HCT116 (cell line): Measurements from ENCODE around the gene MEN1. TPM values are rescaled to one million over a fixed set of nuclear protein-coding genes. Genes with fewer than 3 reads are reported as not detected.

Source experiments
- ATAC-seq: fragments of 200-7000 bp; cut with Tn5 transposase; 2 replicates; pipeline ENCODE4 v1.9.1; 2020; ENCODE audit warnings: mild to moderate bottlenecking, moderate library complexity
- BruUV-seq: library from RNA; stranded (reverse); fragments of 400-500 nt; replicated peaks from 2 replicates; lab custom pipeline; 2021; lab: Mats Ljungman, UMichigan
- CTCF ChIA-PET: fragments of 300-600 bp; sonication (Branson Sonifier 250); formaldehyde crosslinking; loops from one replicate; lab custom pipeline; 2021; ENCODE audit warnings: antibody characterized with exemption; lab: Charles Lee
- POLR2A ChIA-PET: fragments of 300-600, 350-600 bp; sonication (Branson Sonifier 250); formaldehyde crosslinking; loops from one replicate; lab custom pipeline; 2021; ENCODE audit warnings: antibody characterized with exemption; lab: Charles Lee
- RAD21 ChIA-PET, 2 experiments: fragments of 300-600 bp; sonication (Branson Sonifier 250); formaldehyde crosslinking; loops; one replicate each; lab custom pipeline; 2023; ENCODE audit warnings: low total read pairs in 2 of 2; ENCODE audit not compliant: uncharacterized antibody in 2 of 2, unreplicated experiment in 2 of 2, low non-redundant PET in 1 of 2; lab: Charles Lee
- DNase-seq: peaks from one replicate; pipeline ENCODE4 v3.0.0-alpha.2; 2010; ENCODE audit warnings: low read depth, low spot score
- H2AFZ ChIP-seq: fragments of 200-600 bp; shearing (Covaris generic), sonication (generic); 2 replicates; pipeline ENCODE4 v1.6.1; 2017; ENCODE audit warnings: low read depth, mixed run types, mixed read lengths, antibody characterized with exemption, low read length; ENCODE audit not compliant: poor library complexity, severe bottlenecking
- H3K27ac ChIP-seq: 2 replicates; pipeline ENCODE4 v1.5.1; 2012; ENCODE audit warnings: low read depth, low read length
- H3K27me3 ChIP-seq: fragments of 200-600 bp; sonication (generic); 2 replicates; pipeline ENCODE4 v1.6.1; 2016; ENCODE audit warnings: mixed run types, low read length, mixed read lengths; ENCODE audit not compliant: insufficient read depth
- H3K36me3 ChIP-seq, 2 experiments: fragments of 200-500 bp in 1 of 2; fragments of 200-600 bp in 1 of 2; sonication (Bioruptor generic) in 1 of 2; sonication (generic) in 1 of 2; 2 replicates each; pipeline versions ENCODE4 v1.5.1 to v1.6.1; 2014 to 2016; ENCODE audit warnings: low read length in 2 of 2, inconsistent platforms in 1 of 2, mixed read lengths in 1 of 2, mixed run types in 1 of 2; ENCODE audit not compliant: insufficient read depth in 2 of 2, control insufficient read depth in 1 of 2
- H3K4me1 ChIP-seq, 2 experiments: fragments of 200-600 bp in 1 of 2; sonication (generic) in 1 of 2; 2 replicates each; pipeline versions ENCODE4 v1.5.1 to v1.6.1; 2012 to 2017; ENCODE audit warnings: low read length in 2 of 2, inconsistent platforms in 1 of 2, mild to moderate bottlenecking in 1 of 2, mixed read lengths in 1 of 2, mixed run types in 1 of 2, moderate library complexity in 1 of 2; ENCODE audit not compliant: insufficient read depth in 2 of 2, control insufficient read depth in 1 of 2
- H3K4me2 ChIP-seq: fragments of 200-600 bp; sonication (generic); 2 replicates; pipeline ENCODE4 v1.6.1; 2017; ENCODE audit warnings: mixed run types, low read length, mixed read lengths
- H3K4me3 ChIP-seq, 2 experiments: fragments of 200-600 bp in 1 of 2; sonication (generic) in 1 of 2; replicated peaks in 1 of 2; 2 replicates each; pipeline ENCODE4 v1.5.1; 2011 to 2016; ENCODE audit warnings: low read length in 2 of 2, control low read depth in 1 of 2, low read depth in 1 of 2, mild to moderate bottlenecking in 1 of 2, mixed read lengths in 1 of 2, mixed run types in 1 of 2
- H3K79me2 ChIP-seq: fragments of 200-600 bp; sonication (generic); 2 replicates; pipeline ENCODE4 v1.6.1; 2017; ENCODE audit warnings: mild to moderate bottlenecking, mixed run types, low read length, moderate library complexity, mixed read lengths; ENCODE audit not compliant: insufficient read depth
- H3K9ac ChIP-seq: fragments of 200-600 bp; sonication (generic); 2 replicates; pipeline ENCODE4 v1.6.1; 2016; ENCODE audit warnings: low read length, mixed read lengths
- H3K9me2 ChIP-seq: fragments of 200-600 bp; sonication (generic), shearing (Covaris generic); 2 replicates; pipeline ENCODE4 v1.6.1; 2017; ENCODE audit warnings: mixed run types, mild to moderate bottlenecking, moderate library complexity; ENCODE audit not compliant: insufficient read depth
- H3K9me3 ChIP-seq, 2 experiments: fragments of 200-500 bp in 1 of 2; fragments of 200-600 bp in 1 of 2; sonication (Bioruptor generic) in 1 of 2; sonication (generic) in 1 of 2; 2 replicates each; pipeline ENCODE4 v1.6.1; 2014 to 2017; ENCODE audit warnings: low read length in 2 of 2, mixed read lengths in 2 of 2, inconsistent platforms in 1 of 2, low read depth in 1 of 2, mild to moderate bottlenecking in 1 of 2, mixed run types in 1 of 2, moderate library complexity in 1 of 2; ENCODE audit not compliant: control insufficient read depth in 1 of 2, insufficient read depth in 1 of 2
- H4K20me1 ChIP-seq: fragments of 200-600 bp; sonication (generic), shearing (Covaris generic); 2 replicates; pipeline ENCODE4 v1.6.1; 2017; ENCODE audit warnings: mixed run types, mild to moderate bottlenecking, moderate library complexity; ENCODE audit not compliant: insufficient read depth
- ATF3 ChIP-seq: IDR thresholded peaks from 2 replicates; pipeline ENCODE4 v1.6.1; 2012
- CBX3 ChIP-seq: IDR thresholded peaks from 2 replicates; pipeline ENCODE4 v1.6.1; 2012; ENCODE audit warnings: low read depth
- CEBPB ChIP-seq: IDR thresholded peaks from 2 replicates; pipeline ENCODE4 v1.6.1; 2012; ENCODE audit warnings: low read depth
- CTCF ChIP-seq, 3 experiments: fragments of 200-600 bp in 1 of 3; sonication (generic) in 1 of 3; IDR thresholded peaks in 2 of 3; conservative IDR thresholded peaks in 1 of 3; 2 replicates each; pipeline ENCODE4 v1.5.1; 2012 to 2017; ENCODE audit warnings: low read depth in 2 of 3, low read length in 2 of 3, antibody characterized with exemption in 1 of 3, borderline replicate concordance in 1 of 3, control low read depth in 1 of 3, mild to moderate bottlenecking in 1 of 3, mixed read lengths in 1 of 3, mixed run types in 1 of 3, moderate library complexity in 1 of 3; ENCODE audit not compliant: insufficient read depth in 1 of 3
- EGR1 ChIP-seq: IDR thresholded peaks from 2 replicates; pipeline ENCODE4 v1.6.1; 2012; ENCODE audit warnings: low read depth
- ELF1 ChIP-seq: IDR thresholded peaks from 2 replicates; pipeline ENCODE4 v1.6.1; 2012; ENCODE audit warnings: low read depth, borderline replicate concordance
- EZH2 ChIP-seq: fragments of 200-600 bp; sonication (generic); IDR thresholded peaks from 2 replicates; pipeline ENCODE4 v1.6.1; 2017; ENCODE audit warnings: antibody characterized with exemption, mixed run types
- JUND ChIP-seq: IDR thresholded peaks from 2 replicates; pipeline ENCODE4 v1.6.1; 2012
- RAD21 ChIP-seq: IDR thresholded peaks from 2 replicates; pipeline ENCODE4 v1.6.1; 2012; ENCODE audit warnings: low read depth, mild to moderate bottlenecking
- REST ChIP-seq: IDR thresholded peaks from 2 replicates; pipeline ENCODE4 v1.6.1; 2012; ENCODE audit warnings: low read depth
- SIN3A ChIP-seq: IDR thresholded peaks from 2 replicates; pipeline ENCODE4 v1.6.1; 2012; ENCODE audit warnings: low read depth
- SP1 ChIP-seq: IDR thresholded peaks from 2 replicates; pipeline ENCODE4 v1.6.1; 2012; ENCODE audit warnings: low read depth
- SRF ChIP-seq: IDR thresholded peaks from 2 replicates; pipeline ENCODE4 v1.6.1; 2012; ENCODE audit warnings: low read depth
- TCF7L2 ChIP-seq: IDR thresholded peaks from 2 replicates; pipeline ENCODE4 v1.7.0; 2011; ENCODE audit warnings: borderline replicate concordance, inconsistent platforms; ENCODE audit not compliant: insufficient read depth, insufficient read length; ENCODE audit errors: extremely low read depth
- YY1 ChIP-seq: IDR thresholded peaks from 2 replicates; pipeline ENCODE4 v1.6.1; 2011; ENCODE audit warnings: low read length, low read depth, moderate library complexity, mild to moderate bottlenecking; ENCODE audit not compliant: insufficient replicate concordance; ENCODE audit errors: extremely low read depth
- ZBTB33 ChIP-seq: IDR thresholded peaks from 2 replicates; pipeline ENCODE4 v1.6.1; 2011; ENCODE audit warnings: mild to moderate bottlenecking, low read length, moderate library complexity; ENCODE audit not compliant: insufficient replicate concordance; ENCODE audit errors: extremely low read depth
- ZFX ChIP-seq: fragments of 450-650 bp; IDR thresholded peaks from 2 replicates; pipeline ENCODE4 v1.6.1; 2017
- ZNF274 ChIP-seq: fragments of 200-500 bp; sonication (Bioruptor generic); IDR thresholded peaks from 2 replicates; pipeline ENCODE4 v1.6.1; 2014; ENCODE audit warnings: mild to moderate bottlenecking, low read depth, low read length, inconsistent platforms
- intact Hi-C: fragments of 100-400 bp; cut with micrococcal nuclease; formaldehyde crosslinking; loops from 2 replicates; pipeline ENCODE4 v1.10.0; 2022
- total RNA-seq: library from RNA; stranded (reverse); gene quantifications from one replicate; pipeline ENCODE4 v1.2.1, GENCODE V29; 2021; ENCODE audit not compliant: unreplicated experiment
- TF ChIP-seq, protein P1 (sequence below): IDR thresholded peaks from 2 replicates; pipeline ENCODE4 v1.6.1; 2012

MEN1 gene
- total RNA-seq, 1 experiment from 2014 or later, result 62.1 TPM

DNA sequence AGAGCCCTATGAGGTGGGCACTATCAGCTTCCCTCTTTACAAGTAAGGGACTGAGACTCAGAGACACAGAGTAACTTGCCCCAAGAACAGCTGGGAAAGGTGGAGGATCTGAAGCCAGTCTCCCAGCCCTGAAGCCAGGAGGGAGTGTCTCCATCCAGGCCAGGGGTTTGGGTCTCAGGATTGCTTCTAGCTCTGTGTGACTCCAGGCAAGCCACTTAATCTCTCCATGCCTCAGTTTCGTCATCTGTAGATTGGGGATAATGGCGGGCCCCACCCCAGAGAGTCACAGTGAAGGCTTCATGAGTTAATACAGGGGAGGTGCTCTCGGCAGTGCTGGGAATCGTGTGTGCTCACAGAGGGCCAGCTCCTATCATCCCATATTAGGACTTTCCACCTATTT is 17.9 kb downstream of the MEN1 start (continued):
- TF ChIP-seq ZNF274, result no peak
- TF ChIP-seq ELF1, result no peak
- no peak for TF ChIP-seq CBX3
- TF ChIP-seq SIN3A, result no peak
- TF ChIP-seq JUND, result no peak
- TF ChIP-seq ATF3, result no peak
- no peak for TF ChIP-seq SRF
- no peak for TF ChIP-seq RAD21
- TF ChIP-seq CTCF (IDR thresholded peaks at IDR 0.05 in 2 of 3, conservative IDR thresholded peaks at IDR 0.05 in 1 of 3; ENCODE audit: borderline replicate concordance in 1 of 3, insufficient read depth in 1 of 3, low read depth in 2 of 3, low read length in 2 of 3), result no peak
- TF ChIP-seq YY1, result no peak
- TF ChIP-seq, all 23 proteins: peak for 0

GRCh38 chr11:64791781-64792291 is 18.5 kb downstream of the MEN1 start:
- RAD21 ChIA-PET, result no interaction called here
- no TSS peak for BruUV-seq
- CTCF ChIA-PET, result no interaction called here
- Histone ChIP-seq H3K9ac (no peak overlapping the region), H3K9me2 (no peaks in the 10 kb centered on the region), H3K4me3 (no peak overlapping the region), H3K4me1 (peaks cover 2 to 4% of the 10 kb centered on the region in 2 experiments; a peak in 2 of 4 replicates), H3K27ac (no peak overlapping the region), H3K4me2 (no peak overlapping the region), H3K27me3 (no peaks in the 10 kb centered on the region), H2AFZ (no peak overlapping the region), H3K36me3 (no peaks in the 10 kb centered on the region; a peak in 1 of 4 replicates), H3K9me3 (no peaks in the 10 kb centered on the region), H4K20me1 (no peaks in the 10 kb centered on the region), H3K79me2 (no peaks in the 10 kb centered on the region)
- POLR2A ChIA-PET, result no interaction called here
- DNase-seq (no peak), ATAC-seq (no peak)
- intact Hi-C loops, result no loop called here
- TF ChIP-seq EGR1, result no peak
- no peak for TF ChIP-seq TCF7L2
- no peak for TF ChIP-seq ZFX
- TF ChIP-seq RAD21, result no peak
- TF ChIP-seq SRF, result no peak
- TF ChIP-seq CEBPB, result no peak
- no peak for TF ChIP-seq ZBTB33
- TF ChIP-seq ELF1, result no peak
- TF ChIP-seq EZH2, result no peak
- TF ChIP-seq, protein P1, sequence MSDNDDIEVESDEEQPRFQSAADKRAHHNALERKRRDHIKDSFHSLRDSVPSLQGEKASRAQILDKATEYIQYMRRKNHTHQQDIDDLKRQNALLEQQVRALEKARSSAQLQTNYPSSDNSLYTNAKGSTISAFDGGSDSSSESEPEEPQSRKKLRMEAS, result no peak
- TF ChIP-seq REST, result no peak
- no peak for TF ChIP-seq SP1
